Ovary (tissue), 3 donors: ENCODE measurements around the gene EEF2.

Source experiments
- EP300 ChIP-seq: sonication (generic); formaldehyde crosslinking; IDR thresholded peaks from one replicate; pipeline ENCODE4 v1.6.1; 2017; ENCODE audit warnings: antibody characterized with exemption
- POLR2A ChIP-seq: fragments of 450-650 bp; IDR thresholded peaks from one replicate; pipeline ENCODE4 v1.6.1; 2017; ENCODE audit warnings: antibody characterized with exemption, mild to moderate bottlenecking, moderate library complexity
- TF ChIP-seq, protein P1 (sequence below), 3 donors: fragments of 450-650 bp in 2 of 3; fragments of 200-600 bp in 1 of 3; IDR thresholded peaks; one replicate each; pipeline versions ENCODE4 v1.5.1 to v1.8.0; 2016 to 2022; ENCODE audit warnings: antibody characterized with exemption in 3 of 3, mild to moderate bottlenecking in 1 of 3
- donor health status: DM: no; HTN: no; CAD: no.

DNA sequence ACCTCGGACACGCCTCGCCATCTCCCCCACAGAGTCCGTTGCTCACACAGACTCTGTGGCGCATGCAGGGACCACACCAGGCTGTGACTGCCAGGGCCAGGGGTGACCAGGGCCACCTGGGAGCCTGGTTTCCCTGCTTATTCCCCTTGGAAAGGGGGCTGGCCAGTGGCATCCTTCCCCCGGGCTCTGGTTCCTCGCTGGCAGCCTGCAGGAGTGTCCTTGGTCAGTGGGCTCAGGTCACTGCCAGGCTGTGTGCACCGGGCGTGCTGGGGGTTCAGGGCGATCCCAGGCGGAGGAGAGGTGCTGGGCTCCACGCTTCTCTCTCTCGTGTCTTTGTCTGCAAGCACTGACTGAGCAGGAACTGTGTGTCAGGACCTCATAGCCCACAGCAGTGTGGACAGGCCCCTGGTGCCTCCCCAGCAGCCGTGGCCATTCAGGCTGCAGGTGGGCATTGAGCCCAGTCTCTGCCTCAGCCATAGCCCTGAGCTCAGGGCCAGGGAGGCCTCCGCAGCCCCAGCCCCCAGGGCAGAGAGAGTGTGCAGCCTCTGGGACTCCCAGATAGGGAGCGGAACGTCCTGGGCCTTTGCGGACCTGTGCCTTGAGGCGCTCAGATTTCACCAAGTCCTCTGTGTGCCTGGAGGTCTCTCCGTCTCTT is 28.8 kb upstream of the EEF2 start:
- TF ChIP-seq, protein P1, sequence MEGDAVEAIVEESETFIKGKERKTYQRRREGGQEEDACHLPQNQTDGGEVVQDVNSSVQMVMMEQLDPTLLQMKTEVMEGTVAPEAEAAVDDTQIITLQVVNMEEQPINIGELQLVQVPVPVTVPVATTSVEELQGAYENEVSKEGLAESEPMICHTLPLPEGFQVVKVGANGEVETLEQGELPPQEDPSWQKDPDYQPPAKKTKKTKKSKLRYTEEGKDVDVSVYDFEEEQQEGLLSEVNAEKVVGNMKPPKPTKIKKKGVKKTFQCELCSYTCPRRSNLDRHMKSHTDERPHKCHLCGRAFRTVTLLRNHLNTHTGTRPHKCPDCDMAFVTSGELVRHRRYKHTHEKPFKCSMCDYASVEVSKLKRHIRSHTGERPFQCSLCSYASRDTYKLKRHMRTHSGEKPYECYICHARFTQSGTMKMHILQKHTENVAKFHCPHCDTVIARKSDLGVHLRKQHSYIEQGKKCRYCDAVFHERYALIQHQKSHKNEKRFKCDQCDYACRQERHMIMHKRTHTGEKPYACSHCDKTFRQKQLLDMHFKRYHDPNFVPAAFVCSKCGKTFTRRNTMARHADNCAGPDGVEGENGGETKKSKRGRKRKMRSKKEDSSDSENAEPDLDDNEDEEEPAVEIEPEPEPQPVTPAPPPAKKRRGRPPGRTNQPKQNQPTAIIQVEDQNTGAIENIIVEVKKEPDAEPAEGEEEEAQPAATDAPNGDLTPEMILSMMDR (IDR thresholded peaks at IDR 0.05), result no peak
- TF ChIP-seq POLR2A, result no peak
- TF ChIP-seq EP300, result no peak
